ENCODE measurements around the gene RFFL. TPM values are rescaled to one million over a fixed set of nuclear protein-coding genes. Genes with fewer than 3 reads are reported as not detected.

The RFFL gene
- total RNA-seq, 1 donor from 2014 or later: 7.8 TPM

DNA sequence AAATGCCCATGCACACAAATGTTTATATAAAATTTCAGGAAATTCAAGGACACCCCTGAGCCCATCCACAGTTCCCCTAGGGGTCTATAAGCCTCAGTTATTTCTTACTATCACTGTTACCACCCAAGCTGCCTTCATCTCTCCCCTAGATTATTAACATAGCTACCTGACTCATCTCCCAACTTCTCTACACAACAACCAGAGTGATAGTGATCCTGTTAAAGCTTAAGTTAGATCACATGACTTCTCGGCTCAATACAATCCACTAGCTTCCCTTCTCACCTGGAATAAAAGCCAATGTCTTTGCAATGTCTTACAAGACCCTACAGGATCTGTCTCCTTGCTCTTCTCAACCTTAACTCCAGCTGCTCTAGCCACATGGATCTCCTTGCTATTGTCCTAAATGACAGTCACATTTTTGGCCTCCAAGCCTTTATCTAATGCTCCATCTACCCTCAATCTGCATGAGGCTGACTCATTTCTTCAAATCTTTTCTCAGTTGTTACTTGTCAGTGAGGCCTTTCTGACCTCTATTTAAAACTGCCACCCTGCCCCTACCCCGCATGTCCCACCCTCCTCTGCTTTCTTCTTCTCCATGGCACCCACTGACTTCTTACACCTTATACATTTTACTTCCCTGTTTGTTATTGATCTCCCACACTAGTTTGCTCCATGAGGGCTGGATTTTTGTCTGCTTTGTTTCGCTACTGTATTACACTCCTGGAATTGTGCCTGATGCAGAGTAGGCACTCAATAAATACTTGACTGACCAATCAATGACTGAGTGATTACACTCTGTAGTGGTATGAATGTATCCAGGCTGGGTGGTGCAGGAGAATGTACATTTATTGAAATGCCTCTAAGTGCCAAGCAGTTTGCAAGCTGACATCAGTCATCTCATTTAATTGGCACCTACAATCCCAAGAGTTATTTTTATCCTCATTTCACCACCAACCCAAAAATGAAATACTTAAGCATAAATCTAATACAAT lies 88.4 kb downstream of the RFFL start:
- no peak for DNase-seq (ENCODE audit: low read depth, low spot score)

- no peak for DNase-seq (ENCODE audit: low read depth, low spot score)
Observed at GRCh38 chr17:34974179-34974578, 89.3 kb downstream of the RFFL start.

- DNase-seq (ENCODE audit: low read depth, low spot score): peak; percentile 90
Observed at GRCh38 chr17:34961093-34961911, 102.2 kb downstream of the RFFL start, which contains the start of the genes CCT6B and ZNF830. TSS of gene CCT6B (minus strand) at chr17:34961460. CDS start at chr17:34961393, 67 bp downstream. TSS of gene ZNF830 (plus strand) at chr17:34961540. CDS start at chr17:34961567, 27 bp downstream.

DNA sequence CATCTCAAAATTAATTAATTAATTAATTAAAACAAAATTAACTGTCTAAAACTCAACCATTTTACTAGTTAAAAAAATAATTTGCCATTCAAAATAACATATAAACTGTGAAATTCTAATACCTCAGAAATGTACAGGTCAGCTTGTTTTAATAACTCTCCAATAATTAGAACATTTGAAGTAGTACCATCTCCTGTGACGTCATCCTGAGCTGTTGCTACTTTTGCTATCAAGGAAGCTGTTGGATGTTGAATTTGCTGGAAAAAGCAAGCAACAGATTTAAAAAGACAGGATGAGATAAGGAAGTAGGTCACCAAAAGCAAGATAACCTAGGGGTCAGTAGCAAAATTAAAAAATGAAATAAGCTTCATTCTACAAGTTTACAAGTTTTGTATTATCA lies 105.1 kb downstream of the RFFL start:
- no peak for DNase-seq (ENCODE audit: low read depth, low spot score)

Other genes with a start within 250 kb of the RFFL start
- gene CCT6B, start 102.2 kb downstream of the RFFL start, total RNA-seq: 0.11 and 0.59 TPM in 2 replicates
- 11.8 and 15.3 TPM in 2 replicates for gene ZNF830, start 102.2 kb downstream of the RFFL start, total RNA-seq
- 31.5 and 35.9 TPM in 2 replicates for gene LIG3, start 83.2 kb downstream of the RFFL start, total RNA-seq
- 12.6 and 13.9 TPM in 2 replicates for gene RAD51D, start 56.2 kb upstream of the RFFL start, total RNA-seq
- not detected in 2 replicates for gene FNDC8, start 57.9 kb upstream of the RFFL start, total RNA-seq
- gene NLE1, start 78.6 kb upstream of the RFFL start, total RNA-seq: 23.5 and 25.9 TPM in 2 replicates
- not detected in 2 replicates for gene UNC45B, start 84.1 kb upstream of the RFFL start, total RNA-seq
- not detected in 2 replicates for gene SLC35G3, start 130.7 kb upstream of the RFFL start, total RNA-seq
- 33.0 and 40.6 TPM in 2 replicates for gene SLFN5, start 179.4 kb upstream of the RFFL start, total RNA-seq

Measured in pulmonary artery endothelial cell (primary cell).